Stimulated activated CD8-positive, alpha-beta memory T cell treated with anti-CD3 and anti-CD28 coated beads, Interleukin-2, amount 100 ng/mL, for 48 hours (primary cell): ENCODE data around the gene GTF3C5.

ENCODE experiments used
- DNase-seq, 2 donors: peaks; one replicate each; pipeline ENCODE4 v3.0.0-alpha.2; 2020; ENCODE audit warnings: low read depth in 2 of 2

The GTF3C5 gene

GRCh38 chr9:133107245-133107722 lies 76.5 kb downstream of the GTF3C5 start:
- no peak for DNase-seq
